Activated CD4-positive, alpha-beta T cell treated with anti-CD3 and anti-CD28 coated beads, Interleukin-2, amount 10 ng/mL, durations not matched to agents 24 days and 14 days (primary cell): ENCODE results near the gene SUB1. TPM values are rescaled to one million over a fixed set of nuclear protein-coding genes. Genes with fewer than 3 reads are reported as not detected.

Experiments used
- DNase-seq: peaks from one replicate; pipeline ENCODE4 v3.0.0; 2022
- H3K27ac Mint-ChIP-seq: one replicate; pipeline ENCODE4 v1.8.0; 2022; ENCODE audit warnings: mild to moderate bottlenecking, mixed read lengths
- H3K27me3 Mint-ChIP-seq: one replicate; pipeline ENCODE4 v1.8.0; 2022; ENCODE audit warnings: mixed read lengths
- H3K36me3 Mint-ChIP-seq: one replicate; pipeline ENCODE4 v1.8.0; 2022; ENCODE audit warnings: low read depth, mild to moderate bottlenecking, mixed read lengths
- H3K4me1 Mint-ChIP-seq: one replicate; pipeline ENCODE4 v1.8.0; 2021; ENCODE audit warnings: mixed read lengths
- H3K4me3 Mint-ChIP-seq: one replicate; pipeline ENCODE4 v1.8.0; 2022; ENCODE audit warnings: mild to moderate bottlenecking, moderate library complexity, mixed read lengths
- H3K9me3 Mint-ChIP-seq: one replicate; pipeline ENCODE4 v1.8.0; 2021; ENCODE audit warnings: mixed read lengths
- intact Hi-C: fragments of 100-400 bp; cut with micrococcal nuclease; formaldehyde crosslinking; loops from one replicate; pipeline ENCODE4 v1.15.1; 2023
- total RNA-seq: library from RNA; stranded (reverse); gene quantifications from 2 replicates; pipeline ENCODE4 v1.2.3, GENCODE V29; 2022

Gene SUB1
- total RNA-seq, 1 donor from 2014 or later, result 403 TPM

GRCh38 chr5:32578363-32578762 is 7.0 kb upstream of the SUB1 start:
- Mint-ChIP-seq H3K27me3 (no peaks in the 10 kb centered on the region), H3K4me1 (peaks cover 34% of the 10 kb centered on the region), H3K36me3 (peaks cover 15% of the 10 kb centered on the region), H3K9me3 (no peaks in the 10 kb centered on the region), H3K27ac (no peak overlapping the region), H3K4me3 (no peak overlapping the region)
- intact Hi-C loops, result no loop called here
- no peak for DNase-seq

DNA sequence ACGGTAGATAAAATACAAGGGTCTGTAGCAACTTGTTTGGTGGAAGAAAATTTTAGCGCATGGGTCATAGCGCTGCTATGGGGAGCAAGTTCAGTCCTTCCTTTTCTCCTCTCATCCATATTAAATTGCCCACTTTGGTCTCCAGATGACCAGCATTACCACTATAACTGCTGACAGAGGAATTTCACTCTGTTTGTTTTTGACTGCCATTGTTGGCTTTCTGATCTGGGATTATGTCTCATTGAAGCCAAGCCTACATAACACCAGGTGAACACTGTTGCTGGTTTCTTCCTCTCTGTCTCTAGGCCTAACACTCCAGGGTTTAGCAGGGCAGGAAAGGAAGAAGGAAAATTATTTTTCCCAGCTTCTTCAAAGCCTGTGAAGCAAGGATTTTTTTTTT is 6.6 kb upstream of the SUB1 start:
- DNase-seq, result no peak
- no peak overlapping the region for H3K4me3 Mint-ChIP-seq
- H3K27ac Mint-ChIP-seq, result no peak overlapping the region
- peaks cover 15% of the 10 kb centered on the region for H3K36me3 Mint-ChIP-seq
- intact Hi-C loops, result no loop called here
- H3K9me3 Mint-ChIP-seq, result no peaks in the 10 kb centered on the region
- H3K27me3 Mint-ChIP-seq, result no peaks in the 10 kb centered on the region
- H3K4me1 Mint-ChIP-seq, result peaks cover 38% of the 10 kb centered on the region

GRCh38 chr5:32581010-32581785 is 4.2 kb upstream of the SUB1 start:
- no peak for DNase-seq
- peaks cover 1% of the 10 kb centered on the region for H3K27me3 Mint-ChIP-seq
- no peak overlapping the region for H3K27ac Mint-ChIP-seq
- peaks cover 52% of the 10 kb centered on the region for H3K4me1 Mint-ChIP-seq
- no peak overlapping the region for H3K4me3 Mint-ChIP-seq
- intact Hi-C loops, result loop anchor here (10.0 kb wide), 2 partner anchors 346 to 1046 kb away; partner anchors contain the start of genes C5orf22 and DROSHA
- H3K9me3 Mint-ChIP-seq, result no peaks in the 10 kb centered on the region
- H3K36me3 Mint-ChIP-seq, result peaks cover 14% of the 10 kb centered on the region

GRCh38 chr5:32583582-32584232 is 1.6 kb upstream of the SUB1 start:
- peaks cover 1% of the 10 kb centered on the region for H3K27me3 Mint-ChIP-seq
- peak overlapping the region; percentile 57 for H3K4me3 Mint-ChIP-seq
- DNase-seq, result peak; percentile 80
- peaks cover 60% of the 10 kb centered on the region for H3K4me1 Mint-ChIP-seq
- intact Hi-C loops, result loop anchor here (10.0 kb wide), 2 partner anchors 349 to 1049 kb away; partner anchors contain the start of genes C5orf22 and DROSHA
- H3K27ac Mint-ChIP-seq, result peak overlapping the region; percentile 60
- H3K36me3 Mint-ChIP-seq, result peaks cover 27% of the 10 kb centered on the region
- H3K9me3 Mint-ChIP-seq, result no peaks in the 10 kb centered on the region

DNA sequence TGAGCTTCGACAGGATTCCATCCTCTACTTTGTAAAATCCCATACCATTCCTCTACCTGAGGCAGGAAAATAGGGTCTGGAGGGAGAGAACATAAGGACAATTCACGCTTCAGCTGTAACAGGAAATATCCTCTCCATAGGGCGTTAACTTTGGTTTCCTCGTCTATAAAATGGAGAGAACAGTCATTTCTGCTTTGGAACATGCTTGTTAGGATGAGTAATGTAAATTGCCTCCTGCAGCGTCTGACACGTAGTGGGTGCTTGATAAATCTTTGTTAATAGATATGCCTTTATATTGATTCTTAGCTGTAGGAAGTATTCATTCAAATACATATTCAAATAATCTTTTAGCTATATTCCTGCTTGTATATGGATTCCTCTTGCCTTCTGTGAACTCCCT is 711 bp upstream of the SUB1 start:
- intact Hi-C loops, result loop anchor here (1.0 to 10.0 kb wide), 4 partner anchors 140 to 1050 kb away; partner anchors contain the start of genes C5orf22, DROSHA and ZFR
- peaks cover 34% of the 10 kb centered on the region for H3K36me3 Mint-ChIP-seq
- peaks cover 66% of the 10 kb centered on the region for H3K4me1 Mint-ChIP-seq
- peaks cover 1% of the 10 kb centered on the region for H3K27me3 Mint-ChIP-seq
- no peak for DNase-seq
- H3K27ac Mint-ChIP-seq, result peak overlapping the region; percentile 99
- H3K9me3 Mint-ChIP-seq, result no peaks in the 10 kb centered on the region
- peak overlapping the region; percentile 94 for H3K4me3 Mint-ChIP-seq

DNA sequence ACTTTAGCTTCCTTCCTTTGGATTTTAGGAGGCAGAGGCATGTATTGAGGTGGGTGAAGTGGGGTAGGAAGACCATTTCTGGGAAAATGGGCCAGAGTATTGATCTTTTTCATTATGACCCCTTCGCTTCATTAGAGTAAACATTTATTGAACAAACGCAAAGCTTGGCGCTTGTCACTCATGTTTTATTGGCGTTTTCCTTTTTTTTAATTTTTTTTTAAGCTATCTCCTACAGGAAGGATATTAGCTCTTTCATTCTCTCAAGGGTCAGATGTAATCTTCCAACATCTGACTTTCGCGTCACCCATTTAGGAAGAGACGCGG is 273 bp upstream of the SUB1 start:
- no peaks in the 10 kb centered on the region for H3K9me3 Mint-ChIP-seq
- H3K4me3 Mint-ChIP-seq, result peak overlapping the region; percentile 94
- H3K27me3 Mint-ChIP-seq, result peaks cover 1% of the 10 kb centered on the region
- no peak for DNase-seq
- H3K27ac Mint-ChIP-seq, result peak overlapping the region; percentile 99
- H3K4me1 Mint-ChIP-seq, result peaks cover 66% of the 10 kb centered on the region
- H3K36me3 Mint-ChIP-seq, result peaks cover 35% of the 10 kb centered on the region
- intact Hi-C loops, result loop anchor here (1.0 to 10.0 kb wide), 4 partner anchors 141 to 1050 kb away; partner anchors contain the start of genes C5orf22, DROSHA and ZFR

DNA sequence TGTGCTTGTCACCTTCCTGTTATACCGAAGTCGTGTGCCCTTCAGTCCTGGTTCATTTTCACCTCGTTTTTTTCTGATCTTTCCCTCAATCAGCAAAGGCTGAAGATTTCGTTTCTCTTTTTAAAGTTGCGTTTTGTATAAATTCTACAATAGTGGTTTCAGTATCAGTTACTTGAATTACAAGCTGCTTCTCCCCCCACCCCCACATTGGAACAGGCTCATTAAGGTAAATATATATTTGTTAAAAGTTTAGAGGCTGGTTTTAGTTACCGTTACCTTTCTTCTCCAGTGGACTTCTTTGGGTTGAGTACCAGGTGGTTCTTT is 881 bp downstream of the SUB1 start:
- intact Hi-C loops, result loop anchor here (1.0 to 10.0 kb wide), 4 partner anchors 44 to 1051 kb away; partner anchors contain the start of genes C5orf22 and DROSHA
- Mint-ChIP-seq H3K27me3 (peaks cover 1% of the 10 kb centered on the region), H3K4me3 (peak overlapping the region; percentile 94), H3K36me3 (peaks cover 33% of the 10 kb centered on the region), H3K27ac (peak overlapping the region; percentile 99), H3K4me1 (peaks cover 61% of the 10 kb centered on the region), H3K9me3 (no peaks in the 10 kb centered on the region)
- DNase-seq, result no peak

GRCh38 chr5:32587067-32587551 is 1.8 kb downstream of the SUB1 start:
- Mint-ChIP-seq H3K4me1 (peaks cover 57% of the 10 kb centered on the region), H3K27ac (peak overlapping the region; percentile 15)
- intact Hi-C loops, result loop anchor here (10.0 kb wide), 2 partner anchors 352 to 1052 kb away; partner anchors contain the start of genes C5orf22 and DROSHA

GRCh38 chr5:32589416-32589815 is 4.1 kb downstream of the SUB1 start:
- intact Hi-C loops, result loop anchor here (10.0 kb wide), 2 partner anchors 355 to 1055 kb away; partner anchors contain the start of genes C5orf22 and DROSHA
- Mint-ChIP-seq H3K4me3 (no peak overlapping the region), H3K27ac (no peak overlapping the region), H3K27me3 (peaks cover 1% of the 10 kb centered on the region), H3K9me3 (no peaks in the 10 kb centered on the region), H3K36me3 (peaks cover 54% of the 10 kb centered on the region), H3K4me1 (peaks cover 53% of the 10 kb centered on the region)
- DNase-seq, result no peak

More at GRCh38 chr5:32587067-32587551, 1.8 kb downstream of the SUB1 start:
- Mint-ChIP-seq H3K9me3 (no peaks in the 10 kb centered on the region), H3K4me3 (peak overlapping the region; percentile 94), H3K36me3 (peaks cover 39% of the 10 kb centered on the region), H3K27me3 (peaks cover 1% of the 10 kb centered on the region)
- no peak for DNase-seq

DNA sequence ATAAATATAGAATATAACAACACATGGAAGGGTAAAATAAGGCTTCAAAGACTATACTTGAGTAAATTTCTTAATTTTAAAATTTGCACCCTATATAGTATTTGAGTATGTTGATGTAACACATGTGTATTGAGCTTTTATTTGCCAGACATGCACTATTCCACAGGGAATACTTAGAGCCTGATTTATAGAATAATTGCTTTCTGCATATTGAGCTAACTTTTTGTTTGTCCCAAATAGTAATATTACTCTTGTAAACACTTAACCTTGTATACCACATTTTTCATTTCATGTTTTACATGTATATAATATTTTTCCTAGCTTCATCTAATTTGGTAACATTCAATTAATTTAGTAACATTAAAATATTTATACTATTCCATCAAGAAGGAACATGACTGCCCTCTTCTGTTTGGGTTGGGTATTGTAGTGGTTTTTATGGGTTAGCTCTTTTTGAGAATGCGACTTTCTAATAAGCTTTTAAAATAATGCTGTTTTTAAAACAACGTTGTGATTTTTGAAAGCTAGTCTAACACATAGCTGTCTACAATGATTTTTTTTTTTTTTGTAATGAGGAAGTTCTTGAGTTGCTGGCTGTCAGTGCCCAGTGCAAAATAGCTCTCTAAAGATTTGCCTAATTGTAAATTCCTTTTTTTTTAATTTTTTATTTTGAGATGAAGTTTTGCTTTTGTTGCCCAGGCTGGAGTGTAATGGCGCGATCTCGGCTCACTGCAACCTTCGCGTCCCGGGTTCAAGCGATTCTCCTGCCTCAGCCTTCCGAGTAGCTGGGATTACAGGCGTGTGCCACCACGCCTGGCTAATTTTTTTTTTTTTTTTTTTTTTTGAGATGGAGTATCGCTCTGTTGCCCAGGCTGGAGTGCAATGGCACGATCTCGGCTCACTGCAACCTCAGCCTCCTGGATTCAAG is 4.8 kb downstream of the SUB1 start:
- Mint-ChIP-seq H3K9me3 (no peaks in the 10 kb centered on the region), H3K4me3 (peak overlapping the region; percentile 29), H3K36me3 (peaks cover 57% of the 10 kb centered on the region), H3K27ac (no peak overlapping the region), H3K27me3 (peaks cover 1% of the 10 kb centered on the region), H3K4me1 (peaks cover 52% of the 10 kb centered on the region)
- peak; percentile 87 for DNase-seq
- intact Hi-C loops, result loop anchor here (1.0 to 10.0 kb wide), 3 partner anchors 101 to 1055 kb away; partner anchors contain the start of genes C5orf22 and DROSHA

DNA sequence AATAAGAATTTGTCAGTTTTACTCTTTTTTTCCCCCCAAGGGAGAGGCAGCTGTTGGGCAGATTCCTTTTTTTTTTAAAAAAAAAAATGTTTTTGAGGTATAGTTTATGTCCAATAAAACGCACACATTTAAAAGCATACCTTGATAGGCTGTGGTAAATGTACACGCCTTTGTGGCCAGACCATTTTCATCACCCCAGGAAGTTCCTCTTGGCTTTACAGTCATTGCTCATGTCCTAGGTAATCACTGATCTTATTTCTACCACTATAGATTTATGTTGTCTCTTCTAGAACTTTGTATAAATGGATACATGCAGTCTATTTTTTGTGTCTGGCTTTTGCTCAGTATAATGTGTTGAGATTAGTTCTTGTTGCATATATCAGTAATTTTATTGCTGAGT is 9.8 kb downstream of the SUB1 start:
- intact Hi-C loops, result no loop called here
- H3K27ac Mint-ChIP-seq, result peak overlapping the region; percentile 6
- H3K4me3 Mint-ChIP-seq, result peak overlapping the region; percentile 40
- H3K9me3 Mint-ChIP-seq, result no peaks in the 10 kb centered on the region
- H3K4me1 Mint-ChIP-seq, result peaks cover 60% of the 10 kb centered on the region
- DNase-seq, result no peak
- H3K27me3 Mint-ChIP-seq, result no peaks in the 10 kb centered on the region
- H3K36me3 Mint-ChIP-seq, result peaks cover 71% of the 10 kb centered on the region

DNA sequence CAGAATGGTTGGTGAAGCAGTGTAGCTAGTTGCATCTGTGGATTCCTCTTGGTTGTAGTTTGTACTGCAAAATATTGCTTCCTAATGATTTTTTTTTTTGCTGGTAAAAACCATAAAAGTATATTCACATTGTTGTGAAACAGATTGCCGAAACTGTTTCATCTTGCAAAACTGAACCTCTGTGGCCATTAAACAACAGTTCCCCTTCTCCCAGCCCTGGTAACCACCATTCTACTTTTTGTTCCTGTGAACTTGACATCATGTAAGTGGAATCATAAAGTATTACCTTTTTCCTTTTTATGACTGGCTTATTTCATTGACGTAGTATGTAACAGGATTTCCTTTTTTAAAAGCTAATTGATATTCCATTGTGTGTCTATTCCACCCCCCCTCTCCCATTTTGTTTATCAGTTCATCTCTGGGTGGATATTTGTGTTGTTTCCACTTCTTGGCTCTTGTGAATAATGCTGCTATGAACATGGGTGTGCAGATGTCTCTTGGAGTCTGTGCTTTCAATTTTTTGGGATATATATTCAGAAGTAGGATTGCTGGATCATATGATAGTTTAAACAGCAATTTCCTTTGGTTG is 11.8 kb downstream of the SUB1 start:
- no peaks in the 10 kb centered on the region for H3K27me3 Mint-ChIP-seq
- H3K4me1 Mint-ChIP-seq, result peaks cover 58% of the 10 kb centered on the region
- intact Hi-C loops, result loop anchor here (2.0 kb wide), 1 partner anchor 16 kb away; no protein-coding TSS in a partner anchor
- H3K4me3 Mint-ChIP-seq, result no peak overlapping the region
- DNase-seq, result no peak
- H3K36me3 Mint-ChIP-seq, result peaks cover 75% of the 10 kb centered on the region
- H3K27ac Mint-ChIP-seq, result peak overlapping the region; percentile 11
- no peaks in the 10 kb centered on the region for H3K9me3 Mint-ChIP-seq
